ENCODE measurements around the gene PLCXD3. TPM values are rescaled to one million over a fixed set of nuclear protein-coding genes. Genes with fewer than 3 reads are reported as not detected.

The PLCXD3 gene
- polyA plus RNA-seq, 1 of the 3 experiments (the other 2 are of a cell fraction), result 0.15 TPM

DNA sequence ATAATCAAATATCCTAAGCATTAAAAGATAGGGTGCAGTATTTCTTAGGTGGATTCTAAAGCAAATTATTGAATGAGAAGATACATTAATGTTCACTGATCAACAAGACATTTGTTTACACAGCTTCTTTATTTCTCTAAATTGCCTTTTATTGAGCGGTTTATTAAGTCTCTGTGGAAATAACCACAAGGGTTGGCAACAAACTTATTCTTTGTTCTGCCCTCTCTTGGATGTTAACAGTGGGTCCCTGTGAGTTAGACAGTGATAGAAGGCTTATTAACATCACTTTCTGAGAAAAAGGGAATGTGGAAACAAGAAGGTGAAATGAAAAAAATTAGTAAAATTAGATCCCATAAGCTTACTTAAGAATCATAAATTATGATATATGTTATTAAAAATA lies 214.3 kb downstream of the PLCXD3 start (continued):
- TF ChIP-seq SIN3A (IDR thresholded peaks at IDR 0.05; ENCODE audit: borderline replicate concordance, low read depth, low read length) (no peak), RAD21 (IDR thresholded peaks at IDR 0.05; ENCODE audit: low read length) (no peak), EZH2phosphoT487 (IDR thresholded peaks at IDR 0.05; ENCODE audit: borderline replicate concordance, low read depth) (no peak), RXRA (IDR thresholded peaks at IDR 0.05; ENCODE audit: borderline replicate concordance, low read depth) (no peak), GATA2 (CRISPR knock-in tag; IDR thresholded peaks at IDR 0.05) (no peak), EP300 (IDR thresholded peaks at IDR 0.05; ENCODE audit: borderline replicate concordance in 1 of 2, low read depth in 1 of 2, low read length in 1 of 2) (no peak), ELF1 (IDR thresholded peaks at IDR 0.05) (no peak), POLR2AphosphoS5 (IDR thresholded peaks at IDR 0.05; ENCODE audit: low read depth, low read length) (no peak), TEAD4 (IDR thresholded peaks at IDR 0.05; ENCODE audit: borderline replicate concordance, insufficient read depth) (no peak)
- TF ChIP-seq, protein P1, sequence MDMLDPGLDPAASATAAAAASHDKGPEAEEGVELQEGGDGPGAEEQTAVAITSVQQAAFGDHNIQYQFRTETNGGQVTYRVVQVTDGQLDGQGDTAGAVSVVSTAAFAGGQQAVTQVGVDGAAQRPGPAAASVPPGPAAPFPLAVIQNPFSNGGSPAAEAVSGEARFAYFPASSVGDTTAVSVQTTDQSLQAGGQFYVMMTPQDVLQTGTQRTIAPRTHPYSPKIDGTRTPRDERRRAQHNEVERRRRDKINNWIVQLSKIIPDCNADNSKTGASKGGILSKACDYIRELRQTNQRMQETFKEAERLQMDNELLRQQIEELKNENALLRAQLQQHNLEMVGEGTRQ (IDR thresholded peaks at IDR 0.05; ENCODE audit: borderline replicate concordance, low read depth, low read length), result no peak
- TF ChIP-seq, protein P2, sequence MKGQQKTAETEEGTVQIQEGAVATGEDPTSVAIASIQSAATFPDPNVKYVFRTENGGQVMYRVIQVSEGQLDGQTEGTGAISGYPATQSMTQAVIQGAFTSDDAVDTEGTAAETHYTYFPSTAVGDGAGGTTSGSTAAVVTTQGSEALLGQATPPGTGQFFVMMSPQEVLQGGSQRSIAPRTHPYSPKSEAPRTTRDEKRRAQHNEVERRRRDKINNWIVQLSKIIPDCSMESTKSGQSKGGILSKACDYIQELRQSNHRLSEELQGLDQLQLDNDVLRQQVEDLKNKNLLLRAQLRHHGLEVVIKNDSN (IDR thresholded peaks at IDR 0.05; ENCODE audit: borderline replicate concordance, low read depth), result no peak

DNA sequence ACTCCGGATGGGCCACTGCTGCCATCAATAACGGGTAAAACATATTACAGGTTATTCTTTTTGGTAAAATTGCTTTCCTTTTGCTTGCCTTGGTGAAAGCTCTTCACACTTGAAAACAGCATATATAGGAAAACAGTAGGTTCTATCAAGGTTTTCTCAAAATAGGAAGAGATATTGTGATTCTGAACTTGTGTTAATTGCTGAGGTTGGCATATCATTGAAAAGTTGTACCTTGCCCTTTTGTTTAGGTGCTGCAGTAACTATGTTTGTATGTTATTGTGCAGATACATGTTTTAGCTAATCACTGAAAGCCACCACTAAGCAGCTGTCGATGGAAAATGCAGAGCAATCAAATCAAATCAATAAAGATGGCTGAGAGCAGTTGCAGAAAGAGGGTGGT lies 219.1 kb downstream of the PLCXD3 start:
- peaks cover 0 to 10% of the 10 kb centered on the region in 2 experiments; a peak in 2 of 4 replicates for H3K4me1 ChIP-seq (ENCODE audit: control insufficient read depth in 1 of 2, insufficient read depth in 2 of 2, low read depth in 1 of 2, low read length in 1 of 2)
- H3K9me3 ChIP-seq, result no peaks in the 10 kb centered on the region
- no peak overlapping the region for H3K4me3 ChIP-seq (ENCODE audit: low read depth in 2 of 2, low read length in 1 of 2)
- H3K79me2 ChIP-seq (ENCODE audit: insufficient read depth), result no peaks in the 10 kb centered on the region
- no peak for DNase-seq
- no peaks in the 10 kb centered on the region for H3K27me3 ChIP-seq (ENCODE audit: insufficient read depth)
- POLR2A ChIA-PET, result no interaction called here
- H3F3A ChIP-seq (replicated peaks; ENCODE audit: insufficient read depth), result no peaks in the 10 kb centered on the region
- no peaks in the 10 kb centered on the region for H4K20me1 ChIP-seq (ENCODE audit: insufficient read depth)
- CTCF ChIA-PET, result interaction anchor here (2.2 kb wide), 1 partner anchor 21 kb away, joined by 7 read pairs; no protein-coding TSS in a partner anchor
- no peaks in the 10 kb centered on the region for H3K9me2 ChIP-seq
- no peaks in the 10 kb centered on the region for H3K36me3 ChIP-seq (replicated peaks in 1 of 2; ENCODE audit: control insufficient read depth in 1 of 2, insufficient read depth in 2 of 2, low read length in 1 of 2)
- H3K4me2 ChIP-seq, result no peak overlapping the region
- no peak overlapping the region for H3K9ac ChIP-seq
- no peak overlapping the region for H2AFZ ChIP-seq (ENCODE audit: low read depth)
- no peak overlapping the region for H3K27ac ChIP-seq (ENCODE audit: low read depth in 2 of 2, low read length in 1 of 2)
- TF ChIP-seq EP300 (IDR thresholded peaks at IDR 0.05; ENCODE audit: borderline replicate concordance in 1 of 2, low read depth in 1 of 2, low read length in 1 of 2) (no peak), TCF12 (IDR thresholded peaks at IDR 0.05) (no peak), TAF1 (IDR thresholded peaks at IDR 0.05; ENCODE audit: borderline replicate concordance, low read depth, low read length) (no peak), TEAD4 (IDR thresholded peaks at IDR 0.05; ENCODE audit: borderline replicate concordance, insufficient read depth) (no peak), MEF2A (IDR thresholded peaks at IDR 0.05; ENCODE audit: borderline replicate concordance, low read depth) (no peak), RAD21 (IDR thresholded peaks at IDR 0.05; ENCODE audit: low read length) (no peak), JUND (IDR thresholded peaks at IDR 0.05) (no peak), CHD2 (IDR thresholded peaks at IDR 0.05; ENCODE audit: low read length, partially characterized antibody) (no peak), FOXJ3 (CRISPR knock-in tag; IDR thresholded peaks at IDR 0.05) (no peak)
- TF ChIP-seq, protein P3, sequence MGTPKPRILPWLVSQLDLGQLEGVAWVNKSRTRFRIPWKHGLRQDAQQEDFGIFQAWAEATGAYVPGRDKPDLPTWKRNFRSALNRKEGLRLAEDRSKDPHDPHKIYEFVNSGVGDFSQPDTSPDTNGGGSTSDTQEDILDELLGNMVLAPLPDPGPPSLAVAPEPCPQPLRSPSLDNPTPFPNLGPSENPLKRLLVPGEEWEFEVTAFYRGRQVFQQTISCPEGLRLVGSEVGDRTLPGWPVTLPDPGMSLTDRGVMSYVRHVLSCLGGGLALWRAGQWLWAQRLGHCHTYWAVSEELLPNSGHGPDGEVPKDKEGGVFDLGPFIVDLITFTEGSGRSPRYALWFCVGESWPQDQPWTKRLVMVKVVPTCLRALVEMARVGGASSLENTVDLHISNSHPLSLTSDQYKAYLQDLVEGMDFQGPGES (IDR thresholded peaks at IDR 0.05; ENCODE audit: low read depth, low read length), result no peak
- WGBS (ENCODE audit: low lambda C conversion rate), result 49% methylated on average over 3 of the region's 3 CpGs

Data from SK-N-SH (cell line).